GM18526 (cell line): ENCODE measurements around the gene SHKBP1.

Experiments used
- POLR2A ChIP-seq: IDR thresholded peaks from 3 replicates; pipeline ENCODE4 v1.6.1; 2011; ENCODE audit not compliant: insufficient read length; ENCODE audit errors: extremely low read depth

Gene SHKBP1

GRCh38 chr19:40617961-40618360 is 41.3 kb downstream of the SHKBP1 start:
- no peak for TF ChIP-seq POLR2A

DNA sequence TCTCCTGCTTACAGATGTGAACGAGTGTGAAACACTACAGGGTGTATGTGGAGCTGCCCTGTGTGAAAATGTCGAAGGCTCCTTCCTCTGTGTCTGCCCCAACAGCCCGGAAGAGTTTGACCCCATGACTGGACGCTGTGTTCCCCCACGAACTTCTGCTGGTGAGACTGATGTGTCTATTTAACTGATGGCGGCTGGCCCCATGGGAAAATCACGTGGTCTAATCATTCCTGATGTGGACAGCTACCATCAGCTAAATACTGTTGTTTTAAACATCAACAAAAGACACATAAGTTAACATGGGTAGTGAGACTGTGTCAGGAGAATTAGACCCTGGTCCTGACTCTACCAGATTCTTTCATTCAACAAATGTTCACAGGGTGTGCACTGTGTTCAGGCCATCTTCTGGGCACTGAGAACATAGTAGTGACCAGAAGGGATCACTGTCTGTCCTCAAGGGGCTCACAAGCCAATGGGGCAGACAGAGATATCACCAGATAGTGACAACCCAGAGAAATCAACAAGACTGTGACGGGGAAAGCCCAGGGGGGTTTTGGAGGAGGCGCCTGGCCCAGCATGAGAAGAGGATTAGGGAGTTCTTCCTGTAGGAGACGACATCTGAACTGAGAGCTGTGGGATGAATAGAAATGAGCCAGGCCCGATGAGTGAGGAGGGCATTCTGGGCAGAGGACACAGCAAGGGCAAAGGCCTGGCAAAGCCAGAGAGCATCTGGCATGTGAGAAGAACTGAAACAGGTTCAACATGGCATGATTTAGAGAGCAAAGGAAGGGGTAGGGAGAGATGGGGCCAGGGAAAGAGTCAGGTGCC is 42.9 kb downstream of the SHKBP1 start:
- TF ChIP-seq POLR2A, result no peak

GRCh38 chr19:40620161-40620485 is 43.5 kb downstream of the SHKBP1 start:
- TF ChIP-seq POLR2A, result no peak

GRCh38 chr19:40621283-40621682 is 44.6 kb downstream of the SHKBP1 start:
- TF ChIP-seq POLR2A, result no peak

GRCh38 chr19:40621966-40622772 is 45.5 kb downstream of the SHKBP1 start:
- no peak for TF ChIP-seq POLR2A

GRCh38 chr19:40622773-40623075 is 46.1 kb downstream of the SHKBP1 start:
- TF ChIP-seq POLR2A, result no peak

GRCh38 chr19:40623403-40624251 is 47.0 kb downstream of the SHKBP1 start:
- no peak for TF ChIP-seq POLR2A

GRCh38 chr19:40625406-40626120 is 48.9 kb downstream of the SHKBP1 start:
- TF ChIP-seq POLR2A, result no peak

GRCh38 chr19:40626918-40627317 is 50.2 kb downstream of the SHKBP1 start:
- TF ChIP-seq POLR2A, result no peak

DNA sequence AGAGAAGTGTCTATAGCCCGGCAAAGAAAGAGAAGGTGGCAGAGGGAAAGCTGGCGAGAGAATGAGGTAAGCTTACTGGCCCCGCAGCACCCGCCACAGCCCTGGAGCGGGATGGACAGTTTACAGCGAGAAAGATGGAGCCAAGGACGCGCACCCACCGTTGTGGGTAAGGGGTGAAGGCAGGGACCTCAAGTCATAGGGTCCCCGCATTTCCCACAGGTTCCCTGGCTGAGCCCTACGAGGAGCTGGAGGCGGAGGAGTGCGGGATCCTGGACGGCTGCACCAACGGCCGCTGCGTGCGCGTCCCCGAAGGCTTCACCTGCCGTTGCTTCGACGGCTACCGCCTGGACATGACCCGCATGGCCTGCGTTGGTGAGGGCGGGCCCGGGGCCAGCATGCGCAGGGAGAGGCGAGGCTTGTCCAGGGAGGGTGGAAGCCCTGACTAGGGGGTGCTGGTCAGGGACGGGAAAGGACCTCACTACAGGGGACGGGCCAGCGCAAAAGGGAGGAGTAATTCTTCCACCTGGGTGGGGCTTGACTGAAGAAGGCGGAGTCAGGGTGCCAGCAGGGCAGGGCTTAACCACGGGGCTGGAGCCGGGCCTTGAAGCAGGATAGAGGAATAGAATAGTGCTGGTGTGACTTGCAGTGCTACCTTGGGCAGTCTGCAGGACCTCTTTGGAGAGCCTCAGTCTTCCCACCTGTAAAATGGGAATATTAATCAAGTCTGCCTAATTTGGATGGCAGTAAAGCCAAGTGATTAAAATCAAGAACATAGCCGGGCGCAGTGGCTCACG is 51.0 kb downstream of the SHKBP1 start:
- no peak for TF ChIP-seq POLR2A

- TF ChIP-seq POLR2A, result no peak
Observed at GRCh38 chr19:40629346-40629745, 52.7 kb downstream of the SHKBP1 start.

DNA sequence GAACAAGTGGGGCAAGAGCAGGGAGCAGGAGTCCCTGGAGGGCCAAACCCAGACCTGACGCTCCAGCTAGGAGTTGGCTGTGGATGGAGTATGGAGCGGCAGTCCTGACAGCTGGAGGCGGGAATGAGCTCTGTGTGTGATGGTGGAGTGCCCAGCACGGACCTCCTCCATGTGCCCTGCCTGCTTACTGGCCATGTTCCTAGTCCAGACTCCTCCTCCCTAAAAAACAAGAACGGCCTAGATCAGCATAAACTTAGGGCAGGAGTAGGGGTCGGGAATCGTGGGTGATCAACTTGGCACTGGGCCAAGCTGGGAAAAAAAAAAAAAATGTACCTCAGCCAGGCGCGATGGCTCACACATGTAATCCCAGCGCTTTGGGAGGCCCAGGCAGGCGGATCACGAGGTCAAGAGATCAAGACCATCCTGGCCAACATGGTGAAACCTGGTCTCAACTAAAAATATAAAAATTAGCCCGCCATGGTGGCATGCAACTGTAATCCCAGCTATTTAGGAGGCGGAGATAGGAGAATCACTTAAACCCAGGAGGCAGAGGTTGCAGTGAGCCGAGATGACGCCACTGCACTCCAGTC is 54.0 kb downstream of the SHKBP1 start:
- TF ChIP-seq POLR2A, result no peak

- no peak for TF ChIP-seq POLR2A
Observed at GRCh38 chr19:40632311-40633036, 55.8 kb downstream of the SHKBP1 start.

DNA sequence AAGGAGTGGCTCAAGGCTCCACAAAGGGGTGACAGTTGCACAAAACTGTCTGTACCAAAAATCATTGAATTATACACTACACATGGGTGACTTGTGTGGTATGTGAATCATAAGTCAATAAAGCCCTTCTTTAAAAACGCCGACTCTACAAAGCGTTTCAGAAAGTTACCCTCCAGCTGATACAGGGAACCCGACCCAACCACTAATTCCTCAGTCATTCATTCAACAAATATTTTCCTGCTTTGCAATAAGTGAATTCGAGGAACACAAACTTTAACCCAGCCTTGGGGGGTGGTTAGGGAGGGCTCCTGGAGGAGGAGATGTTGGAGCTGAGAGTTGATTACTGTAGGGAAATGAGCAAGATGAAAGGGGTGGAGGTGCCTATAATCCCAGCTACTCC is 56.5 kb downstream of the SHKBP1 start:
- TF ChIP-seq POLR2A, result no peak

GRCh38 chr19:40638327-40638726 is 61.7 kb downstream of the SHKBP1 start:
- no peak for TF ChIP-seq POLR2A
